Neural cell (in vitro differentiated cells): Measurements from ENCODE around the gene EPAS1. TPM values are rescaled to one million over a fixed set of nuclear protein-coding genes. Genes with fewer than 3 reads are reported as not detected.

Source experiments
- H2AFZ ChIP-seq: fragments of 200-600, 300-800 bp; sonication (generic), shearing (Covaris generic); 2 replicates; pipeline ENCODE4 v1.6.0; 2014; ENCODE audit warnings: low read depth, mild to moderate bottlenecking, antibody characterized with exemption, low read length, moderate library complexity
- H3F3A ChIP-seq: fragments of 200-600 bp; shearing (Covaris generic); 2 replicates; pipeline ENCODE4 v1.6.1; 2016; ENCODE audit warnings: mild to moderate bottlenecking, moderate library complexity, mixed read lengths, antibody characterized with exemption, low read length; ENCODE audit not compliant: insufficient read depth, poor library complexity, severe bottlenecking
- H3K27ac ChIP-seq: fragments of 200-600, 300-800 bp; sonication (generic), shearing (Covaris generic); 2 replicates; pipeline ENCODE4 v1.5.1; 2014; ENCODE audit warnings: mild to moderate bottlenecking, low read length, moderate library complexity
- H3K27me3 ChIP-seq: fragments of 300-800, 200-600 bp; sonication (generic), shearing (Covaris generic); 2 replicates; pipeline ENCODE4 v1.6.0; 2014; ENCODE audit warnings: mild to moderate bottlenecking, low read depth, low read length, moderate library complexity; ENCODE audit not compliant: insufficient read depth
- H3K36me3 ChIP-seq: fragments of 300-800, 200-600 bp; sonication (generic), shearing (Covaris generic); 2 replicates; pipeline ENCODE4 v1.5.1; 2014; ENCODE audit warnings: mild to moderate bottlenecking, antibody characterized with exemption, low read length, moderate library complexity; ENCODE audit not compliant: insufficient read depth
- H3K4me2 ChIP-seq: fragments of 300-800, 200-600 bp; sonication (generic), shearing (Covaris generic); 2 replicates; pipeline ENCODE4 v1.6.0; 2014; ENCODE audit warnings: mild to moderate bottlenecking, low read length
- H3K4me3 ChIP-seq: fragments of 300-800, 200-600 bp; sonication (generic), shearing (Covaris generic); 2 replicates; pipeline ENCODE4 v1.5.1; 2014; ENCODE audit warnings: mild to moderate bottlenecking, low read length, moderate library complexity
- H3K79me2 ChIP-seq: fragments of 200-600 bp; shearing (Covaris generic); replicated peaks from 2 replicates; pipeline ENCODE4 v1.6.0; 2014; ENCODE audit warnings: mild to moderate bottlenecking, low read length, moderate library complexity; ENCODE audit not compliant: insufficient read depth
- H3K9ac ChIP-seq: fragments of 300-800, 200-600 bp; sonication (generic), shearing (Covaris generic); 2 replicates; pipeline ENCODE4 v1.6.1; 2016; ENCODE audit warnings: mild to moderate bottlenecking, low read length, mixed read lengths
- H3K9me2 ChIP-seq: fragments of 200-600 bp; shearing (Covaris generic); 2 replicates; pipeline ENCODE4 v1.6.1; 2016; ENCODE audit warnings: mild to moderate bottlenecking, low read length, mixed read lengths; ENCODE audit not compliant: insufficient read depth
- H3K9me3 ChIP-seq: fragments of 200-600, 300-800 bp; sonication (generic), shearing (Covaris generic); 2 replicates; pipeline ENCODE4 v1.6.1; 2016; ENCODE audit warnings: mild to moderate bottlenecking, mixed run types, low read length, moderate library complexity, mixed read lengths
- H4K20me1 ChIP-seq: fragments of 200-600 bp; shearing (Covaris generic); 2 replicates; pipeline ENCODE4 v1.6.1; 2016; ENCODE audit warnings: mild to moderate bottlenecking, mixed run types; ENCODE audit not compliant: insufficient read depth
- CTCF ChIP-seq: fragments of 450-650 bp; IDR thresholded peaks from 2 replicates; pipeline ENCODE4 v1.5.1; 2014; ENCODE audit warnings: antibody characterized with exemption, mild to moderate bottlenecking, moderate library complexity; ENCODE audit not compliant: poor library complexity, severe bottlenecking
- EP300 ChIP-seq: fragments of 450-650 bp; conservative IDR thresholded peaks from 2 replicates; pipeline ENCODE4 v1.6.1; 2014; ENCODE audit warnings: antibody characterized with exemption, mild to moderate bottlenecking, moderate library complexity; ENCODE audit not compliant: poor library complexity, severe bottlenecking
- EZH2 ChIP-seq: fragments of 200-600, 300-800 bp; shearing (Covaris generic), sonication (generic); IDR thresholded peaks from 2 replicates; pipeline ENCODE4 v1.6.1; 2014; ENCODE audit warnings: antibody characterized with exemption, low read length, borderline replicate concordance, mild to moderate bottlenecking; ENCODE audit not compliant: insufficient read depth, poor library complexity, severe bottlenecking
- MXI1 ChIP-seq: fragments of 450-650 bp; conservative IDR thresholded peaks from 2 replicates; pipeline ENCODE4 v1.6.1; 2014; ENCODE audit warnings: antibody characterized with exemption, mild to moderate bottlenecking; ENCODE audit not compliant: poor library complexity, severe bottlenecking
- POLR2AphosphoS5 ChIP-seq: IDR thresholded peaks from 2 replicates; pipeline ENCODE4 v1.6.1; 2012
- RAD21 ChIP-seq: fragments of 450-650 bp; conservative IDR thresholded peaks from 2 replicates; pipeline ENCODE4 v1.6.1; 2014; ENCODE audit warnings: antibody characterized with exemption, mild to moderate bottlenecking, moderate library complexity
- REST ChIP-seq: IDR thresholded peaks from 2 replicates; pipeline ENCODE4 v1.6.1; 2012; ENCODE audit warnings: borderline replicate concordance
- SMC3 ChIP-seq: fragments of 450-650 bp; conservative IDR thresholded peaks from 2 replicates; pipeline ENCODE4 v1.6.1; 2014; ENCODE audit warnings: antibody characterized with exemption, mild to moderate bottlenecking, moderate library complexity; ENCODE audit not compliant: poor library complexity
- TAF1 ChIP-seq: IDR thresholded peaks from 2 replicates; pipeline ENCODE4 v1.6.1; 2012; ENCODE audit warnings: low read depth
- polyA plus RNA-seq: library from polyadenylated mRNA; depleted of rRNA; stranded (reverse); fragments of >200 nt; gene quantifications from 2 replicates; pipeline ENCODE4 v1.2.3, GENCODE V29; 2014

EPAS1 gene
- polyA plus RNA-seq, 1 donor from 2014 or later = not detected

- TF ChIP-seq SMC3 (no peak), TAF1 (no peak), EP300 (no peak), EZH2 (no peak), POLR2AphosphoS5 (no peak), CTCF (no peak), MXI1 (no peak), REST (no peak), RAD21 (no peak)
- H3F3A ChIP-seq = no peaks in the 10 kb centered on the region
- H3K4me3 ChIP-seq = no peak overlapping the region
- no peaks in the 10 kb centered on the region for H4K20me1 ChIP-seq
- no peak overlapping the region for H3K27ac ChIP-seq
- H3K9ac ChIP-seq = no peak overlapping the region
- H3K9me2 ChIP-seq = no peaks in the 10 kb centered on the region
- no peak overlapping the region for H3K4me2 ChIP-seq
- H3K9me3 ChIP-seq = no peaks in the 10 kb centered on the region
- no peak overlapping the region for H2AFZ ChIP-seq
- H3K27me3 ChIP-seq = no peaks in the 10 kb centered on the region
- no peaks in the 10 kb centered on the region for H3K79me2 ChIP-seq
- H3K36me3 ChIP-seq = no peaks in the 10 kb centered on the region
Observed at GRCh38 chr2:46270384-46270783, 26.8 kb upstream of the EPAS1 start.

- no peaks in the 10 kb centered on the region for H4K20me1 ChIP-seq
Observed at GRCh38 chr2:46273225-46273863, 23.9 kb upstream of the EPAS1 start.

More at GRCh38 chr2:46273225-46273863, 23.9 kb upstream of the EPAS1 start:
- H3F3A ChIP-seq = no peaks in the 10 kb centered on the region
- no peak overlapping the region for H3K4me3 ChIP-seq
- H3K9me3 ChIP-seq = no peaks in the 10 kb centered on the region
- H3K27me3 ChIP-seq = no peaks in the 10 kb centered on the region
- no peak overlapping the region for H3K9ac ChIP-seq
- H3K27ac ChIP-seq = no peak overlapping the region
- no peak overlapping the region for H3K4me2 ChIP-seq
- no peak overlapping the region for H2AFZ ChIP-seq
- no peaks in the 10 kb centered on the region for H3K79me2 ChIP-seq
- H3K9me2 ChIP-seq = no peaks in the 10 kb centered on the region
- TF ChIP-seq TAF1 (no peak), SMC3 (no peak), MXI1 (no peak), CTCF (no peak), EZH2 (no peak), POLR2AphosphoS5 (no peak), REST (no peak), RAD21 (no peak), EP300 (no peak)
- H3K36me3 ChIP-seq = no peaks in the 10 kb centered on the region
